MM.1S (cell line): ENCODE results near the gene PRKD1.

Source experiments
- DNase-seq: peaks from one replicate; pipeline ENCODE4 v3.0.0-alpha.2; 2015
- H2AFZ ChIP-seq: fragments of 300-600 bp; sonication (generic); 2 replicates; pipeline ENCODE4 v1.6.0; 2016; ENCODE audit warnings: antibody characterized with exemption, low read length
- H3F3A ChIP-seq: fragments of 300-600 bp; sonication (generic); 2 replicates; pipeline ENCODE4 v1.6.1; 2016; ENCODE audit warnings: mild to moderate bottlenecking, antibody characterized with exemption, low read length, moderate library complexity, mixed read lengths; ENCODE audit not compliant: insufficient read depth
- H3K27ac ChIP-seq: fragments of 300-600 bp; sonication (generic); 2 replicates; pipeline ENCODE4 v1.5.1; 2016; ENCODE audit warnings: mild to moderate bottlenecking, low read length
- H3K27me3 ChIP-seq: fragments of 300-600 bp; sonication (generic); replicated peaks from 2 replicates; pipeline ENCODE4 v1.6.0; 2016; ENCODE audit warnings: low read length; ENCODE audit not compliant: insufficient read depth
- H3K36me3 ChIP-seq: fragments of 300-600 bp; sonication (generic); replicated peaks from 2 replicates; pipeline ENCODE4 v1.6.1; 2016; ENCODE audit warnings: mild to moderate bottlenecking, low read length, mixed read lengths; ENCODE audit not compliant: insufficient read depth
- H3K4me1 ChIP-seq: fragments of 300-600 bp; sonication (generic); 2 replicates; pipeline ENCODE4 v1.6.1; 2016; ENCODE audit warnings: low read length, mixed read lengths
- H3K4me2 ChIP-seq: fragments of 300-600 bp; sonication (generic); 2 replicates; pipeline ENCODE4 v1.6.0; 2016; ENCODE audit warnings: low read depth, low read length
- H3K4me3 ChIP-seq: fragments of 300-600 bp; sonication (generic); 2 replicates; pipeline ENCODE4 v1.5.1; 2016; ENCODE audit warnings: low read length, mixed read lengths
- H3K79me2 ChIP-seq: fragments of 300-600 bp; sonication (generic); 2 replicates; pipeline ENCODE4 v1.6.1; 2016; ENCODE audit warnings: mixed run types, low read length, mixed read lengths
- H3K9ac ChIP-seq: fragments of 300-600 bp; sonication (generic); 2 replicates; pipeline ENCODE4 v1.6.1; 2016; ENCODE audit warnings: low read length, mixed read lengths
- H3K9me2 ChIP-seq: fragments of 300-600 bp; sonication (generic); replicated peaks from 2 replicates; pipeline ENCODE4 v1.6.1; 2016; ENCODE audit warnings: mild to moderate bottlenecking, low read length, mixed read lengths; ENCODE audit not compliant: insufficient read depth
- H3K9me3 ChIP-seq: fragments of 300-600 bp; sonication (generic); replicated peaks from 2 replicates; pipeline ENCODE4 v1.6.1; 2016; ENCODE audit warnings: mild to moderate bottlenecking, low read length, mixed read lengths; ENCODE audit not compliant: insufficient read depth
- H4K20me1 ChIP-seq: fragments of 300-600 bp; sonication (generic); 2 replicates; pipeline ENCODE4 v1.6.1; 2016; ENCODE audit warnings: mild to moderate bottlenecking, low read length, moderate library complexity, mixed read lengths; ENCODE audit not compliant: insufficient read depth
- CTCF ChIP-seq: fragments of 300-600 bp; sonication (generic); IDR thresholded peaks from 2 replicates; pipeline ENCODE4 v1.5.1; 2016; ENCODE audit warnings: antibody characterized with exemption, low read length, mixed read lengths
- EZH2 ChIP-seq: fragments of 300-600 bp; sonication (generic); optimal IDR thresholded peaks from 2 replicates; pipeline ENCODE3; 2017; ENCODE audit warnings: low read depth, mild to moderate bottlenecking, antibody characterized with exemption, low read length, mixed read lengths
- EZH2phosphoT487 ChIP-seq: fragments of 300-600 bp; sonication (generic); IDR thresholded peaks from 2 replicates; pipeline ENCODE4 v1.6.1; 2018; ENCODE audit warnings: antibody characterized with exemption, low read length

PRKD1 gene

GRCh38 chr14:29798811-29799210, 128.8 kb downstream of the PRKD1 start:
- Histone ChIP-seq H3K4me1 (no peaks in the 10 kb centered on the region), H3K36me3 (no peaks in the 10 kb centered on the region), H4K20me1 (no peaks in the 10 kb centered on the region), H3K79me2 (no peaks in the 10 kb centered on the region), H3K9ac (no peak overlapping the region), H3K4me2 (no peak overlapping the region; the same call in 1 of the 2 replicates), H3K9me3 (no peaks in the 10 kb centered on the region), H3K9me2 (no peaks in the 10 kb centered on the region), H3K4me3 (no peak overlapping the region), H3K27me3 (no peaks in the 10 kb centered on the region), H3F3A (no peaks in the 10 kb centered on the region), H3K27ac (no peak overlapping the region), H2AFZ (no peak overlapping the region)
- TF ChIP-seq EZH2phosphoT487, result no peak
- no peak for TF ChIP-seq CTCF
- TF ChIP-seq EZH2, result no peak
- DNase-seq, result no peak

GRCh38 chr14:29798108-29798663, 129.5 kb downstream of the PRKD1 start:
- Histone ChIP-seq H3K4me1 (no peaks in the 10 kb centered on the region), H3K4me2 (no peak overlapping the region), H3K27ac (no peak overlapping the region), H2AFZ (no peak overlapping the region), H3K9ac (no peak overlapping the region), H3K36me3 (no peaks in the 10 kb centered on the region), H3K27me3 (no peaks in the 10 kb centered on the region), H3K9me2 (no peaks in the 10 kb centered on the region), H4K20me1 (no peaks in the 10 kb centered on the region), H3F3A (no peaks in the 10 kb centered on the region), H3K4me3 (no peak overlapping the region), H3K79me2 (no peaks in the 10 kb centered on the region), H3K9me3 (no peaks in the 10 kb centered on the region)
- no peak for DNase-seq
- TF ChIP-seq EZH2, result no peak
- no peak for TF ChIP-seq CTCF
- TF ChIP-seq EZH2phosphoT487, result no peak

GRCh38 chr14:29796853-29797252, 130.8 kb downstream of the PRKD1 start:
- H3K36me3 ChIP-seq, result no peaks in the 10 kb centered on the region
- H3K27ac ChIP-seq, result no peak overlapping the region
- H3K4me3 ChIP-seq, result no peak overlapping the region
- H3K9ac ChIP-seq, result no peak overlapping the region
- H3F3A ChIP-seq, result no peaks in the 10 kb centered on the region
- no peak for DNase-seq
- no peaks in the 10 kb centered on the region for H3K9me2 ChIP-seq
- H3K4me2 ChIP-seq, result no peak overlapping the region
- H3K4me1 ChIP-seq, result no peaks in the 10 kb centered on the region
- H3K9me3 ChIP-seq, result no peaks in the 10 kb centered on the region
- H3K27me3 ChIP-seq, result no peaks in the 10 kb centered on the region
- H2AFZ ChIP-seq, result no peak overlapping the region
- H4K20me1 ChIP-seq, result no peaks in the 10 kb centered on the region
- H3K79me2 ChIP-seq, result no peaks in the 10 kb centered on the region
- TF ChIP-seq EZH2 (no peak), CTCF (no peak), EZH2phosphoT487 (no peak)
